PC-9 (cell line): ENCODE results near the gene C7.

ENCODE experiments used
- EZH2 ChIP-seq: fragments of 200-600 bp; sonication (generic); IDR thresholded peaks from 2 replicates; pipeline ENCODE4 v1.8.0; 2017; ENCODE audit warnings: antibody characterized with exemption, low read depth
- TF ChIP-seq, protein P1 (sequence below): fragments of 200-600 bp; sonication (generic); conservative IDR thresholded peaks from 2 replicates; pipeline ENCODE4 v1.6.1; 2017; ENCODE audit warnings: mixed run types, antibody characterized with exemption, mild to moderate bottlenecking, moderate library complexity

DNA sequence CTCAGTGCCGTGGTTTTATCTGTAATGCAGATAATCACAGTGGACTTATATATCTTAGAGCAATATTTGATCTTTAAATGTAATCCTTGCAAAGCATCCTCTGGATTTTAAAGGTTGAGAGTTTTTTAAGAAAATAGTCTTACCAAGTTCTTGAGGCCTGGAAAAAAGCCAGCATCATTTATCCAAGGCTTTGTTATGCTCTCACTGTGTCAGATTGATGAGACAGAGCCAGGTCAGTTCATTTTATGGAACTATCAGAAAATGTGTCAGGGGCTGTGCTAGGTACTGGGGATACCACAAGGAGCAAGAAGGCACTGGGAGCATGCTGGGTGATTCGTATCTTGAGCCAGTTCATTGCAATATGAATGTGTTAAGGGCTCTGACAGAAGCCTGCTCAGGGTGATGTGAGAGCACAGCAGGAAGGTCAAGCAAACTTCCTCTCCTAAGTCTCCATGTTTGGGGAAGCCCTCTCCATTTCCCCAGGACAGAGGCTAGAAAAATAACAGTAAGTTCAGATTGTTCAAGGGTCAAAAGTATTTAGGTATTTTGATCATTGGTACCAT is 19.7 kb downstream of the C7 start:
- no peak for TF ChIP-seq EZH2
- TF ChIP-seq, protein P1, sequence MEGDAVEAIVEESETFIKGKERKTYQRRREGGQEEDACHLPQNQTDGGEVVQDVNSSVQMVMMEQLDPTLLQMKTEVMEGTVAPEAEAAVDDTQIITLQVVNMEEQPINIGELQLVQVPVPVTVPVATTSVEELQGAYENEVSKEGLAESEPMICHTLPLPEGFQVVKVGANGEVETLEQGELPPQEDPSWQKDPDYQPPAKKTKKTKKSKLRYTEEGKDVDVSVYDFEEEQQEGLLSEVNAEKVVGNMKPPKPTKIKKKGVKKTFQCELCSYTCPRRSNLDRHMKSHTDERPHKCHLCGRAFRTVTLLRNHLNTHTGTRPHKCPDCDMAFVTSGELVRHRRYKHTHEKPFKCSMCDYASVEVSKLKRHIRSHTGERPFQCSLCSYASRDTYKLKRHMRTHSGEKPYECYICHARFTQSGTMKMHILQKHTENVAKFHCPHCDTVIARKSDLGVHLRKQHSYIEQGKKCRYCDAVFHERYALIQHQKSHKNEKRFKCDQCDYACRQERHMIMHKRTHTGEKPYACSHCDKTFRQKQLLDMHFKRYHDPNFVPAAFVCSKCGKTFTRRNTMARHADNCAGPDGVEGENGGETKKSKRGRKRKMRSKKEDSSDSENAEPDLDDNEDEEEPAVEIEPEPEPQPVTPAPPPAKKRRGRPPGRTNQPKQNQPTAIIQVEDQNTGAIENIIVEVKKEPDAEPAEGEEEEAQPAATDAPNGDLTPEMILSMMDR: no peak
